ENCODE measurements around the gene DENND4B. TPM values are rescaled to one million over a fixed set of nuclear protein-coding genes. Genes with fewer than 3 reads are reported as not detected.

The DENND4B gene
- total RNA-seq, 1 donor from 2014 or later, result 2.7 TPM

- Histone ChIP-seq H3F3A (ENCODE audit: low read depth) (peaks cover 23% of the 10 kb centered on the region), H3K9ac (peak overlapping the region; percentile 94), H4K20me1 (ENCODE audit: low read depth) (peaks cover 51% of the 10 kb centered on the region), H3K27me3 (no peaks in the 10 kb centered on the region), H3K4me3 (peak overlapping the region; percentile 92), H2AFZ (replicated peaks) (no peak overlapping the region), H3K27ac (no peak overlapping the region), H3K4me2 (peak overlapping the region; percentile 92), H3K9me3 (ENCODE audit: low read depth) (no peaks in the 10 kb centered on the region), H3K36me3 (no peaks in the 10 kb centered on the region), H3K4me1 (peaks cover 29% of the 10 kb centered on the region), H3K79me2 (ENCODE audit: low read depth) (peaks cover 71% of the 10 kb centered on the region)
- peaks cover 15% of the 10 kb centered on the region for H3K36me3 Mint-ChIP-seq
- no peaks in the 10 kb centered on the region for H3K9me3 Mint-ChIP-seq
- H3K4me1 Mint-ChIP-seq, result peaks cover 37% of the 10 kb centered on the region
- H3K4me3 Mint-ChIP-seq, result peak overlapping the region; percentile 100
- no peak for TF ChIP-seq EZH2phosphoT487 (IDR thresholded peaks at IDR 0.05)
- TF ChIP-seq CTCF (IDR thresholded peaks at IDR 0.05), result no peak
- TF ChIP-seq EZH2 (IDR thresholded peaks at IDR 0.05), result no peak
- peaks cover 11% of the 10 kb centered on the region for H3K27me3 Mint-ChIP-seq (ENCODE audit: insufficient read depth, low read depth)
- peak overlapping the region; percentile 97 for H3K27ac Mint-ChIP-seq
- DNase-seq (ENCODE audit: low spot score), result no peak
Measured at GRCh38 chr1:153956997-153957715, 10.6 kb upstream of the DENND4B start.

- H3K27ac Mint-ChIP-seq, result no peak overlapping the region
Measured at GRCh38 chr1:153954826-153955225, 8.3 kb upstream of the DENND4B start.

GRCh38 chr1:153953859-153954365, 7.4 kb upstream of the DENND4B start:
- Histone ChIP-seq H3K27ac (no peak overlapping the region), H3K36me3 (no peaks in the 10 kb centered on the region)

More at GRCh38 chr1:153954826-153955225, 8.3 kb upstream of the DENND4B start:
- H3K27me3 ChIP-seq, result no peaks in the 10 kb centered on the region
- H3K4me2 ChIP-seq, result no peak overlapping the region
- peaks cover 44% of the 10 kb centered on the region for H4K20me1 ChIP-seq (ENCODE audit: low read depth)
- peaks cover 10% of the 10 kb centered on the region for H3K27me3 Mint-ChIP-seq (ENCODE audit: insufficient read depth, low read depth)
- no peak overlapping the region for H3K27ac ChIP-seq
- H3K4me1 ChIP-seq, result peaks cover 21% of the 10 kb centered on the region
- H3K9me3 Mint-ChIP-seq, result no peaks in the 10 kb centered on the region
- H3K36me3 Mint-ChIP-seq, result peaks cover 7% of the 10 kb centered on the region
- DNase-seq (ENCODE audit: low spot score), result no peak
- H3F3A ChIP-seq (ENCODE audit: low read depth), result peaks cover 16% of the 10 kb centered on the region
- H3K79me2 ChIP-seq (ENCODE audit: low read depth), result peaks cover 51% of the 10 kb centered on the region
- H3K9me3 ChIP-seq (ENCODE audit: low read depth), result no peaks in the 10 kb centered on the region
- no peak overlapping the region for H3K4me3 Mint-ChIP-seq
- peaks cover 25% of the 10 kb centered on the region for H3K4me1 Mint-ChIP-seq
- TF ChIP-seq EZH2phosphoT487 (IDR thresholded peaks at IDR 0.05) (no peak), EZH2 (IDR thresholded peaks at IDR 0.05) (no peak), CTCF (IDR thresholded peaks at IDR 0.05) (no peak)
- no peak overlapping the region for H3K4me3 ChIP-seq
- no peak overlapping the region for H2AFZ ChIP-seq (replicated peaks)
- H3K36me3 ChIP-seq, result no peaks in the 10 kb centered on the region
- H3K9ac ChIP-seq, result peak overlapping the region; percentile 20

More at GRCh38 chr1:153953859-153954365, 7.4 kb upstream of the DENND4B start:
- no peak for DNase-seq (ENCODE audit: low spot score)
- no peak overlapping the region for H3K4me3 Mint-ChIP-seq
- H3K9me3 Mint-ChIP-seq, result no peaks in the 10 kb centered on the region
- Histone ChIP-seq H3F3A (ENCODE audit: low read depth) (peaks cover 11% of the 10 kb centered on the region), H3K4me2 (no peak overlapping the region), H2AFZ (replicated peaks) (no peak overlapping the region), H3K9me3 (ENCODE audit: low read depth) (no peaks in the 10 kb centered on the region), H3K79me2 (ENCODE audit: low read depth) (peaks cover 51% of the 10 kb centered on the region), H4K20me1 (ENCODE audit: low read depth) (peaks cover 44% of the 10 kb centered on the region), H3K4me3 (no peak overlapping the region), H3K4me1 (peaks cover 19% of the 10 kb centered on the region), H3K9ac (peak overlapping the region; percentile 20), H3K27me3 (no peaks in the 10 kb centered on the region)
- peaks cover 20% of the 10 kb centered on the region for H3K4me1 Mint-ChIP-seq
- no peak overlapping the region for H3K27ac Mint-ChIP-seq
- no peak for TF ChIP-seq CTCF (IDR thresholded peaks at IDR 0.05)
- no peak for TF ChIP-seq EZH2 (IDR thresholded peaks at IDR 0.05)
- TF ChIP-seq EZH2phosphoT487 (IDR thresholded peaks at IDR 0.05), result no peak
- H3K27me3 Mint-ChIP-seq (ENCODE audit: insufficient read depth, low read depth), result peaks cover 5% of the 10 kb centered on the region
- peaks cover 4% of the 10 kb centered on the region for H3K36me3 Mint-ChIP-seq
